T1000 (cell line): ENCODE measurements around the gene ERC2.

Source experiments
- DNase-seq: peaks from one replicate; lab custom pipeline; 2025; ENCODE audit warnings: mixed read lengths; lab: John Stamatoyannopoulos, UW

Gene ERC2

DNA sequence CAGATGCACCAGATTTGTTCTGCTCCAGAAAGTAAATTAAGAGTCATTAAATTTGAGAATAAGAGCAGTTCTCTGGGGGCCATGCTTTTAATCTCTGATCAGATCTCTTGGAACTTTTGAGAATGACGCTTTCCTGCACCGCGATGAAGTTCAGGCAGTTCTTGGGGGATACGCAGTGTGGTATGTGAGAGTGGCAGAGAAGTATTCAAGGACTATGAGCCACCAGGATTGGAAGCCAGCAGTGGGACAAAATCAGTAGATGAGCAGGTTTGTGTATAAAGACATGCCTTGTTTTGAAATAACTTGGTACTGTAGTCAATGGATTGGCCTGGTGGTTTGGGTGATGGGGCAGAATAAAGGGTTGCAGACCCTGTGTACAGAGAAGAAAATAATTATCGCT lies 483.6 kb downstream of the ERC2 start:
- no peak for DNase-seq

- DNase-seq, result no peak
Observed at GRCh38 chr3:55978953-55979352, 489.3 kb downstream of the ERC2 start.

DNA sequence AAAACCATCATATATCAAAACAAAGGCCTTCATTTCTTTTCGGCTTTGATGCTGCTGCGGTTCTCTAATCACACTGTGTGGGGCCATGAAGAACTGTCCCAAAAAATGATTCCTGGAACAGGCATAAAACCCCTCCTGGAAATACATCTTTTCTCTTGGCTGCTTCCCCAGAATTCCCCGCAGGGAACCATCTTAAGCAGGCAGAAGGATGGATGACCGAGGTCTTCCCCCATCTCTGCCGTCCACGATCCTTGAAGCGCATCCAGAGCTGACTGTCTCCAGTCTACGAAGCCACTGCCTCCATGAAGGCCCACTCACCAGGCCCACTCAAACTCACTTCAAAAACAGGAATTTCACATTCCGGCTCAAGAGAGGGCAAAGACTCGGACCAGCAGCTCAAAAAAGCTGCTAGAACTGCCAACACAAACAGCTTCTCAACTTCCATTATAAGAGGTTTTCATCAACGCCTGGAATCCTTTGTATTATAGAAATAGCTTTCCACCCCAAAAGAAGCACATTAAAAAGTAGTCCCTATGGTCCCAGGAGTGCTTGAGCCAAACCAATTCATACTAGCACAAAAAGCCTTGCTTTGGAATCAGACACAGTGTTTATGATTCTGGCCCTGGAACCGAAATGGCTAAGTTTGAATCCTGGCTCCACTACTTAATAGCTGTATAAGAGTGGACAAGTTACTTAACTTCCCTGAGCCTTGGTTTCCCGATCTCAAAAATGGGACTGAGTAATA lies 493.7 kb downstream of the ERC2 start:
- DNase-seq, result no peak

DNA sequence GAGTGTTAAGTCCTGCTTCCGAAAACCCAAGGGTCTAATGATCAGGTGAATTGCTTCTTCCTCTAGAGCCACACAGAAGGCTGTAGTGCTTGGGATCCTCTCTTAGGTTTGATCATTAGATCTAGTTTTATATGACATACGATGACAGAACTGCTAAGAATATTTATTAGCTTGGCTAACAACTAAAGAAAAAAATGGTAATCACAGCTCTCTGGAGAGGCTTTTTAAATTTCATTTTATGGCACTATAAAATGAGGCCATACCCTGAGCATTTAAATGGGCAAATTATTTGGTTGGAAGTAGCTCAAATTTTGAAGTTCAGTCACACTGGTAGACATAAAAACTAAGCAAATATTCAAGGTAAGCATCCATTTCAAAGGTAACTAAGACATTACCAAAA lies 498.6 kb downstream of the ERC2 start:
- no peak for DNase-seq

- DNase-seq, result no peak
Observed at GRCh38 chr3:55968331-55968730, 499.9 kb downstream of the ERC2 start.

- DNase-seq, result no peak
Observed at GRCh38 chr3:55966566-55966965, 501.7 kb downstream of the ERC2 start.

DNA sequence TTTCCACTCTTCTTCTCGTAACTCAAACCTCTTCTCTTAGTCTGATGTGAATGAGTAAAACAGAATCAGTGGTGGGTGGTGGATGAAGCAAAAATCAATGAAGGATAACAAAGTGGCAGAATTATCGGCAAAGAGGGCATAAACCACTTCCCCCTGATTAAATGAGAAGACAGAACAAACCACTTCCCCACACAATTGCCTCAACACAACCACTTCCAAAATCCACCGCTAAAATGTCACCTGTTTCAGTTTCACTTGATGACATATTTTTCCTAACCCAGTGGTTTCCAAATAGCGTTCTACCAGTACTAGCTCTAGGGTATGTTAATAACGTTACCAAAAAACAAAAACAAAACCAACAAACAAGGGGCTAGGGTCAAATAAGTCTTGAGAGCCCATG lies 502.5 kb downstream of the ERC2 start:
- no peak for DNase-seq

DNA sequence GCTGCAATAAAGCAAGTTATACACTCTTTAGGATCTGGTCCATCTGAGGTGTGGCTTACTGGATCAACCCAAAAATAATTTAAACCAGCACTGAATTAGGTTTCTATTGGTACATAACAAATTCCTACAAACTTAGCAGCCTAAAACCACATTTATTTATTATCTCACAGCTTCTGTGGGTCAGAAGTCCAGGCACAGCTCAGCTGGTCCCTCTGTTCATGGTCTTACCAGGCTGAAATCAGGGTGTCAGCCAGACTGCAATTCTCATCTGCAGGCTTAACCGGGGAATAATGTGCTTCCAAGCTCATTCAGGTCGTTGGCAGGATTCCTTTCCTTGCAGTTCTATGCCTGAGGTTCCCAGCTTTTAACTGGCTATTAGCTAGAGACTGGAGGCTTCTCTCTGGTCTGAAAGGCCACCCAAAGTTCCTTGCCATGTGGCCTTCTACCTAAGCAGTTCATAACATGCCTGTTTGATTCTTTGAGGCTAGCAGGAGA lies 503.7 kb downstream of the ERC2 start:
- no peak for DNase-seq

DNA sequence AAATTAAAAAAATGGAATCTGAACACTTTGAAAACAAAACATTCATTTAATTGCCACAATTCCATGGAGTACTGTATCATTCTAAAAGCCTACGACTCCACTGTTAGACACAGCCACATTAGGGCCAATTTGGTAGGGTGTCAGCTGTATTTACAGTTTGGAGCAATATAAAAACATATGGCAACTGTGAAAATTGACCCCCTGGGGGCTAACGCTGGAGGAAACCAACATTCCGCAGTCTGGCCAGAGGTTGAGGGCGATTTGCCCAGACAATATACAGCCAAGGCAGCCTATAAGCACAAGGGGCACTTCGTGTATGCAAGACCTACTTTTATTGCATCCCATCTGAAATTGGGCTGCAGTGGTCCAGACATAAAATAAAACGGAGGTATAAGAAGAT lies 504.7 kb downstream of the ERC2 start:
- no peak for DNase-seq

- DNase-seq, result no peak
Observed at GRCh38 chr3:55959471-55960080, 508.7 kb downstream of the ERC2 start.

- DNase-seq, result no peak
Observed at GRCh38 chr3:55958605-55959004, 509.7 kb downstream of the ERC2 start.

DNA sequence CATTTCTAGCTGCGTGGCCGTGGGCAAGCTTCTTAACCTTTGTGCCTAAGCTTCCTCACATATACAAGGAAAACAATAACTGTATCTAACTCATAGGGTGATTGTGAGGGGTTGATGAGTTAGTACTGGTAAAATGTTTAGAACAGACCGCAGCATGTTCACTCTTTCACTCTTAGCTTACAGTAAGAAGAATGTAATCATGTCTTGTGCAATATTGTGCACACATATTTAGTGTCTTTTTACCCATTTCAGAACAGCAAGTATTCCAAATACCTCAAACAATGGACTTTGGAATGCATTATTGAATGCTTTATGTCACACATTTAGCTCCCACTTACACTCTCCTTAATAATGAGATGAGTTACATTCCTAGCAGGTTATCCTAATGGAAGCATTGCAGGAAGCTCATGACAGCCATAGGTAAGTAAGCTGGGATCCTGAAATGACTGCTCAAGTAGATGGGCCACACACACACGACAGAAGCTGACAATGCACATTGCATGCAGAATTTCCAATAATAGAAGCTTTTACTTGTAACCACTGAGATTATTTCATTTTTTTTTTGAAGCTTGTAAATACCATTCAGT lies 512.3 kb downstream of the ERC2 start:
- DNase-seq, result no peak

GRCh38 chr3:55951388-55951787 lies 516.9 kb downstream of the ERC2 start:
- DNase-seq, result no peak

DNA sequence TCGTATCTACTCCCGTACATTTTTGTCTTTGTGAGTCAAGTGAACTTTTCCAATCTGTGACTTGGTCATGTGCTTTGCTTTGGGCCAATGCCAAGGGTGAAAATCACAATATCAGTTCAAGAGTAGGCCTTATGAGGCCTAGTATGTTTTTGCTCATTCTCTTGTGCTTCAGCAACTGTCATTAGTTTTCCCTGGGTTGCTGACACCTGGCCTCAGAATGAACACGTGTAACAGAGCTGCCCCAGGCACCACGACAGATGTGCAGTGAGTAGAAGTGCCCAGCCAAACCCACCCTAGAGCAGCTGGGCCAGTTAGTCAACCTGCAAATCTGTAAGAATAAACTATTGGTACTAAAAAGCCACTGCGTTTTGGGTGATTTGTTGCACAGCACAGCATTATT lies 520.9 kb downstream of the ERC2 start:
- no peak for DNase-seq

DNA sequence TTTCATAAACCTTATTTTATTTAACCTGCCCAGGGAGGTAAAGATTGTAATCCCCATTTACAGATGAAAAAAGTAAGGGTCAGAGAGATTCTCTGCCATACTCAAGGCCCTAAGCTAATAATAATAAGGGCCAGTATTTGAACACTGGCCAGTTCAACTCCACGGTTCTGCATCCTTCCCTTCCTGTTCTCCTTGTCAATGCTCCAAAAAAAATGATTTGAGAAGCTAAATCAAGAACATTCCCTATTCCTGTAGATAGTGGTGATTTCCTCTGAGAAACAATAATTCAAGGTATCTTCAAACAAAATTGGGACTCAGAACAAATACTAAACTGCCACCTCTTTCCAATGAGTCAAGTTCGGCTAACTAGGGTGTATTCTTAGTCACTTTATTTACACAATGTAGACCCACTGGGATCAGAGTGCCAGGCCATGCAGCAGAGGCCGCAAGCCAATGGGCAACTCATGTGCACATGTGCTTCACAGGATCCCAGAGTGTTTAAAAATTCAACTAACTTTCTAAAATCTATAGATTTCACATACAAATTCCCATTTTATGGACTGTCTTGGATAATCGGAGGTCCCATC lies 521.6 kb downstream of the ERC2 start:
- DNase-seq, result no peak

DNA sequence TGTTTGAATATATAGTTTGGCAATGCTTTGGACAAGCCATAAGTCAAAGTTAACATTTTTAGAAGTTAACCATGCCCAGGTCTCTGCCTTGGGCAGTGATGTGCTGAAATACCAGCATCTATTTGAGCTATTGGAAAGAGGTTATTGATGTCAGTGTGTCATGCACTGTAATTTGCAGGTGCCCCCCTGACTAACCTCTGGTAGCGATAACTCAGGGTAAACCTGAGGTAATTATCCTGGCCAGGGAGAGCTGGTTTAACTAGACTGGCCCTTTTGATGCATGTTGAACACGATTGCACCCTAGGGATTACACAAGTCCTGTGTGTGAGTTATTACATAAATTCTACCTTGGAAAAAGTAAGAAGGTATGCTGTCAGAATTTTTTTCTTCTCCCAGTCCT lies 525.4 kb downstream of the ERC2 start:
- DNase-seq, result no peak

- no peak for DNase-seq
Observed at GRCh38 chr3:55939287-55939686, 529.0 kb downstream of the ERC2 start.

DNA sequence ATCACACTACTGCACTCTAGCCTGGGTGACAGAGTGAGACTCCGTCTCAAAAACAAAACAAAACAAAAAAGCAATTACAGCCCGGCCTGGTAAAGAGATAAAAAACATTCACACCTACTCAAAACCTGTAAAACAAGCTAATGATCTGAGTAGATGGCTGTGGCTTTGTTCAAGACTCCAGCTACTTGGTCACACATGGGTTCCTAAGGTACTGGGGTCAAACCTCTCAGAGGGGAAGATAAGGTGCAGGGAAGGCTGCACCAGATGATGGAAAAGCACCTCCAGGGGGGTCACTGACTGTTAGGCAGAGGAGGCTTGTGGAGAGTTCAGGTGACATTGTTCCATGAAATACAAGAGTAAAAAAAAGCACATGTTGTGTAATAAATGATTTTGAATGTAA lies 531.0 kb downstream of the ERC2 start:
- DNase-seq, result no peak

DNA sequence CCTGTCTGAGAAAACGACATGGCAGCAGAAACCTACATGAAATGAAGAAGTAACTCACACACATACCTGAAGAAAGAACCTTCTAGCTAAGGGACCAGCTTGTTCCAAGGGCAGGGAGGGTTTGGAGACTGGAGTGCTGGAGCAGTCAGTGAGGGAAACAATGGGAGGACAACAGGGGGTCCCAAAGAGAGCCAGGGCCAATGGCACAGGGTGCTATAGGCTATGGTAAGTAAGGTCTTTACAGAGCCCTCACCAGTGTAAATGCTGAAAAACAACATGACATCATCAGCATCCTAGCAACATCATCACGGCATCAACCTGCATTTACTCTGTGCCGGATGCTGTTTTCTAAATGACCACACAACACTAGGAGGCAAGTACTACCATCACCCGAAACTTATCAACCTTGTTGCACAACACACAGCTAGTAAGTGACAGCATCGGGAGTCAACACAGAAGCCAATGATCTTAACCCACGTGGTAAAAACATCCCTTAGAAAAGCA lies 531.7 kb downstream of the ERC2 start:
- DNase-seq, result no peak

GRCh38 chr3:55935241-55935640 lies 533.0 kb downstream of the ERC2 start:
- DNase-seq, result no peak

DNA sequence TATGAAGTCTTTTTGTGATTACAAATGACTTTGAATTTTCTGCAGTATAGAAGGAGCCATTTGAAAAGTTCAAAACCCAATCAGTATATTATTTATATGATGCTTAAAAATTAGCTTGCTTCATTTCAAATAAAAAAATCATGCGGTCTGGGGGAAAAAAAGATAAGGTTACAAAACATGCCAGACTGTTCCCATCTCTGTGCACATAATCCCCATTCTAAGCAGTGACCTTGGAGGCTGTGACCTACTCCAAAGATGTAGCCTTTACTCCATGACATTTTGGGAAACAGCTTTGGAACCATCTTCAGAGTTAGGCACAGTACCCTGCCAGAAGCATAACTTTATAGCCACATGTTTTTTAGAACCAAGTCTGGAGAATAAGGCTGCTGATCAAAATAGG lies 533.5 kb downstream of the ERC2 start:
- DNase-seq, result no peak

GRCh38 chr3:55929154-55929869 lies 539.0 kb downstream of the ERC2 start:
- no peak for DNase-seq
